Measurements from ENCODE around the gene VWC2L. TPM values are rescaled to one million over a fixed set of nuclear protein-coding genes. Genes with fewer than 3 reads are reported as not detected.

VWC2L gene
- total RNA-seq, 3 donors from 2014 or later, result not detected

DNA sequence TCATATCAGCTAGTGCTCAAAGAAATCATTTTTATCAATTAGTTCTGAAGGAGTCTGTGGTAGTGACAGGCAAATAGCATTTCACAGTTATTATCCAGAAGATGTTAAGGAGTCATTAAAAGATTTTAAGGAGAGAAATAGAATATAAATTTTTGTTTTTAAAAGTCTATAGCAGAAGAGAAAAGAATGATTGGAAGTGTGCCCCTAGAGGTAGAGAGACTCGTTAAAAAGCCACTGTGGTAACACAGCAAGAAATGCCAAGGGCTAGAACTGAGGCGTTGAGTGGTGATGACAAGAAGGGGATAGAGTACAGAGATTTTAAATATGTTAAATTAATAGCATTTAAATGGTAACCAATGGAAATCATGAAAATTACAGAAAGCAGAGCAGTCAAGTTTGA, 78.3 kb downstream of the VWC2L start:
- Mint-ChIP-seq H3K4me3 (no peak overlapping the region), H3K4me1 (ENCODE audit: low read depth) (no peaks in the 10 kb centered on the region), H3K36me3 (ENCODE audit: insufficient read depth) (no peaks in the 10 kb centered on the region), H3K27me3 (ENCODE audit: low read depth) (no peaks in the 10 kb centered on the region), H3K9me3 (peaks cover 3% of the 10 kb centered on the region)
- DNase-seq (no peak), ATAC-seq (no peak)

DNA sequence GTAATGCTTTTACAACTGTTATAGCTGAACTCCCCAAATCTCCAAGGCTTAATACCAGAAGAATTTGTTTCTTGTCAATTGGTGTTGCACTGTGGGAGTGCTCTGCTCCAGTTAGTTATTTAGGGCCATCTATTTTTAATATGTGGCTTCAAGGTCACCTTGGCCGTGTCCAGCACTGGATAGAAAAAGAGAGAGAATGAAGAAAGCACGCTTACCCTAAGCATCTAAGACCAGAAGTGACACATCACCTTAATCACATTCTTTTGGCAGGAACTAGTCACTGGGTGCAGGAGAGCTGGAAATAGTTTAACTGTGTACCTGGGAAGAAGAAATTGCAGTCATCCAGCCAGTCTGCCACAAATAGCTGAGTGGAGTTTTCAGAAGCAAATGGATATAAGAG, 78.8 kb downstream of the VWC2L start:
- Mint-ChIP-seq H3K27me3 (ENCODE audit: low read depth) (no peaks in the 10 kb centered on the region), H3K36me3 (ENCODE audit: insufficient read depth) (no peaks in the 10 kb centered on the region), H3K9me3 (no peaks in the 10 kb centered on the region), H3K4me1 (ENCODE audit: low read depth) (no peaks in the 10 kb centered on the region), H3K4me3 (no peak overlapping the region)
- ATAC-seq (no peak), DNase-seq (no peak)

DNA sequence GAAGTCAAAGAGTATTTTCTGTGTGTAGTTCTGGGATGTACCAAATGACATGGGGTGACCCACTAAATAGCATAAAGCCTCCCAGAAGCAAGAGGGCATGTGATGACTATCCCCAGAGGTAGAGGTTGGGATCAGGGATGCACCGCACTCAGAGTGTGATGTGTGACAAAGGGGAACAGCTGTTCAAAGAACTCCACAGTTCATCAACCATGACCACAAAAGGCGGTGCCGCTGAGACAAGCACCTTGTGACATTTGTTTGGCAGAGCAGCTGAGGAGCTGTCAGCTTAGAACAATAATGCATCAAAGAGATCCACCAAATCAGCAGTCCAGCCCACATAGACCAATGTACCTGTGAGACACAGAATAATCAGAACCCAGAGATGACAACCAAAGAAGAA, 81.3 kb downstream of the VWC2L start:
- no peak overlapping the region for H3K4me3 Mint-ChIP-seq
- no peak for DNase-seq
- ATAC-seq, result no peak

DNA sequence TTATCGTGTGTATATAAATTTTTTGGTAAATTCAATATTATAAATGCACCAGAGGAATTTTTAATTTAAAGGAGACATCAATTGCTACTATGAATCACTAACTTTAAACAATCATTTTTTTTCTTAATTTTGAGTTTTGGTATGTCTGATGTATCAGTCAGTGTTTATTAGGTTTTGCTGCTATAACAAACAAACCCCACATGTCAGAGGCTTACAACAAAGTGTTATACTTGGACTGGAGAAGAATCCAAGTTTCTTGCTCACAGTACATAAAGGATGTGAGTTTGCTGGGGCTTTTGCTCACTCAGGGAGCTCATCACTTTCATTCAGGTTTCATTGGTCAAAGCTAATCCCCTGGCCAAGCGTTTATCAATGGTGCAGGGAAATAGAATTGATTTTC, 81.8 kb downstream of the VWC2L start:
- Mint-ChIP-seq H3K36me3 (ENCODE audit: insufficient read depth) (no peaks in the 10 kb centered on the region), H3K9me3 (no peaks in the 10 kb centered on the region), H3K27me3 (ENCODE audit: low read depth) (no peaks in the 10 kb centered on the region), H3K4me3 (no peak overlapping the region), H3K4me1 (ENCODE audit: low read depth) (no peaks in the 10 kb centered on the region)
- DNase-seq (no peak), ATAC-seq (no peak)

More for the DNA sequence above, 81.3 kb downstream of the VWC2L start:
- H3K4me1 Mint-ChIP-seq (ENCODE audit: low read depth), result no peaks in the 10 kb centered on the region
- H3K27me3 Mint-ChIP-seq (ENCODE audit: low read depth), result no peaks in the 10 kb centered on the region
- H3K36me3 Mint-ChIP-seq (ENCODE audit: insufficient read depth), result no peaks in the 10 kb centered on the region
- no peaks in the 10 kb centered on the region for H3K9me3 Mint-ChIP-seq

DNA sequence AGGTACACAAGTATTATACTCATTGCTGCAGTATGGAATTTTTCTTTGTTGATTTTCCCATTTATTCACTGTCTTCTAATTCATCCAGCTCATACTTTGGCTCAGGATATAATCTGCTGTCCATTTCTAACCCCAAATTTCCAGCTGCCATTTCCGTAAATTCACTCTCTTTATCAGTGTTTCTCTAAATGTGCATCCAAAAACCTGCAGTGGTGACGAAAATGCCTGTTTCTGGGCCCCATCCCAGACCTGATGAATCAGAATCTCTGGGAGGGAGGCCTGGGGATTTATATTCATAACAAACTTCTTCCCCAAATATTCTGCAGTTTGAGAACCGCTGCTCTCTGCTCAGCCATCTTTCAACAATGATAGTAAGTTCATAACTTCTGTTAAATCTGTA, 86.6 kb downstream of the VWC2L start:
- no peaks in the 10 kb centered on the region for H3K27me3 Mint-ChIP-seq (ENCODE audit: low read depth)
- no peaks in the 10 kb centered on the region for H3K9me3 Mint-ChIP-seq
- no peaks in the 10 kb centered on the region for H3K4me1 Mint-ChIP-seq (ENCODE audit: low read depth)
- no peak for DNase-seq
- ATAC-seq, result no peak
- no peak overlapping the region for H3K4me3 Mint-ChIP-seq
- H3K36me3 Mint-ChIP-seq (ENCODE audit: insufficient read depth), result no peaks in the 10 kb centered on the region

DNA sequence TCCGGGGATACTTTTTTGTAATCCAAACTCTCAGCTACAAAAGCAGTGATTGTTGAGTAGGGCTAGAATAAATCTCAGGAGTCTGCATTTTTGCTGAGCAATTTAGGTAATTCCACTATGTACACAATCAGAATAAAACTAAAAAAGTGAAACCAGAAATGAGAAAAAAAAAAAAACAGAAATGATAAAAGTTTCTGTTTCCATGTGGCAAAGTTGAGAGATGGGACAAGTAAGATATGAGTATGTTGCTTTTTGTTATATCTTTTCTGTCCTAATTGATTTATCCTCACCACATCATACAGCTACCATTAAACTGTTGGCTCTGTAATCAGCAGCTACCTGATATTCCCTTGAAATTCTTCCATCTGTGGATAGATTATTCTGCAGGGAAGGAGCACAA, 92.7 kb downstream of the VWC2L start:
- H3K4me1 Mint-ChIP-seq (ENCODE audit: low read depth), result no peaks in the 10 kb centered on the region
- no peaks in the 10 kb centered on the region for H3K9me3 Mint-ChIP-seq
- H3K4me3 Mint-ChIP-seq, result no peak overlapping the region
- no peaks in the 10 kb centered on the region for H3K27me3 Mint-ChIP-seq (ENCODE audit: low read depth)
- H3K36me3 Mint-ChIP-seq (ENCODE audit: insufficient read depth), result no peaks in the 10 kb centered on the region
- DNase-seq (no peak), ATAC-seq (no peak)

DNA sequence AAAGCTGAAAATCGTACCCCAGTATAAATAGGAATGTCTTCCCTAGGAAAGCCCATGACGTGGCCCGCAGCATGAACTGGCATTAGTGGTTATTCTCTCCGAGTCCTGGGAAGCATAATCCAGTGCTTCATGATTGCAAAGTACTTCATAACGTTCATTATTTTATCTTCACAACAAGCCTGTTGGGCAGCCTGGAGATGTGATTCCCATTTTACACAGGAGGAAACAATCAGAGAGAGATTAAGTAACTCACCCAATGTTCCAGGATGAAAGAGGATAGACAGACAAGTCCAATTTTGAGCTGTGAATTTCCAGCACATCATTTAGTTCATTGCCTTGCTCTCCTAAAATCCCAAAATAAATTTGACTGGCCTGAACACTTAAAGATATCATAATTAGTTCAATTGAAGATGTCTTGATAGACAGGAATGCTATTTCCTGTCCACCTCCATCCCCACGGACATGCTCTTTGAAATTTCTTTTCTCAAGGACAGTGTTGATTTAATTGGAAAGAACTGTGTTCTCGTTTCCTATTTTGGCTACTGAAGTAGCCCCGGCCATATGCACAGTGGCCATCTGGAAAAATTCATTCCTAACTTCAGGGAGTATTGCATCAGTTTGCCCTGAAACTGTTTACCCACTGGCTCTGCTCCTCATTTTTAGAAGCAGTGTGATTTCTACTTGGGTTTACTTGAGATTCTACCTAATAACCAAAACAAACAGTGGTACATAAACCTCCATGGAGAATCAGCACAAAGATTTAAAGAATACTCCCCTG, 93.9 kb downstream of the VWC2L start:
- Mint-ChIP-seq H3K27me3 (ENCODE audit: low read depth) (peaks cover 3% of the 10 kb centered on the region), H3K36me3 (ENCODE audit: insufficient read depth) (no peaks in the 10 kb centered on the region), H3K4me1 (ENCODE audit: low read depth) (no peaks in the 10 kb centered on the region), H3K4me3 (no peak overlapping the region), H3K9me3 (no peaks in the 10 kb centered on the region)
- ATAC-seq, result no peak
- no peak for DNase-seq

DNA sequence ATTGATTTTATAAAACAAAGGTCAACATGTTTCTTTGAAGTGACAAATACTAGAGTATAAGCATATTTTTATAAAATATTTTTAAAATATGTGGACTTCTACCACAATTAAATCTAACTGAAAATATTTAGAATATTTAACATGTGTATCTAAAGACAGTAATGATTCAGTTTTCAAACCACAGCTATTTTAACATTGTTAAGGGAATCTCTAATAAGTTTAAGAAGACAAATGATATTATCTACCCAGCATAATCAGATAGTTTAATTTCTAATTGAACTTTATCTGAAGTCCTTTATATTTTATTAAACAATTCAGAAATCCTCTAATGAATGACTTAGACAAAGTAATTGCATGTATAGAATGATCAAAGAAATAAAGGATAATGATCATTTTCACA, 96.2 kb downstream of the VWC2L start:
- DNase-seq (no peak), ATAC-seq (no peak)
- Mint-ChIP-seq H3K4me3 (no peak overlapping the region), H3K4me1 (ENCODE audit: low read depth) (no peaks in the 10 kb centered on the region), H3K36me3 (ENCODE audit: insufficient read depth) (no peaks in the 10 kb centered on the region), H3K27me3 (ENCODE audit: low read depth) (peaks cover 3% of the 10 kb centered on the region), H3K9me3 (no peaks in the 10 kb centered on the region)

DNA sequence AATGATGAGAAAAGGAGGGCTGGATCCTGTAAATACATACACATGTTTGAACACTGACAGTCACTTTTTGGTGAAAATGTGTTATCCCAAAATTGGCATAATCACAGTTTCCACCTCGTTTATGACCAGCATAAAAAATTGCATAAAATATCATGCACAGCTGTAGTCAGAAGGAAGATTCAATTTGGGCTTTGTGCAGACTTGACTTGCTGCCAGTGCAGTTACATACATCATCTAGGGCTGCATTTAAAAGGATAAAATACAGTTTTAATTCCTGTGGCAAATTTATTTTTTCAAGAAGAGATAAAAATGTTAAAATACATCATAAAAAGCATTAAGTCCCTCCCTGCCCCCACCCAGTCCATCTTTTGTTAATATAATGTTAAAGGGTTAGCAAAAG, 103.8 kb downstream of the VWC2L start:
- DNase-seq, result no peak
- Mint-ChIP-seq H3K4me3 (no peak overlapping the region), H3K9me3 (no peaks in the 10 kb centered on the region), H3K4me1 (ENCODE audit: low read depth) (no peaks in the 10 kb centered on the region), H3K36me3 (ENCODE audit: insufficient read depth) (no peaks in the 10 kb centered on the region), H3K27me3 (ENCODE audit: low read depth) (no peaks in the 10 kb centered on the region)
- no peak for ATAC-seq

DNA sequence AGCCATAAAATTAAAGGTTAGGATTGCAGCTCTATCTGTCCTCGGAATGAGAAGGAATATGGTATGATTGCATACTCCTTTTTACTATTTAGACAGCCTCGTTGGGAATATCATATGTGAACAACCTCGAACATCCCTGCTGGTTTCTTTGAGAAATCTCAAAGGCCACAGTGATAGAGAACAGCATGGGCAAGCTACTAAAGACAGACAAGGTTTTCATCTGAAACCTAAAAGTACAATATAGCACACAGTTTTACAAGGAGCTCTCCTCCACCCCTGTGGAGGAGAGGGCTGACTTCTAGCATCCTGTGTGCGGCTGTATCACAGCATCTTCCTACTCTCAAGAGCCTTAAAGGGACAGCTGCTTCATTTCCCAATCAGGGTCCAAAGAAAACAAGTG, 104.3 kb downstream of the VWC2L start:
- Mint-ChIP-seq H3K36me3 (ENCODE audit: insufficient read depth) (no peaks in the 10 kb centered on the region), H3K4me1 (ENCODE audit: low read depth) (no peaks in the 10 kb centered on the region), H3K9me3 (no peaks in the 10 kb centered on the region), H3K4me3 (no peak overlapping the region), H3K27me3 (ENCODE audit: low read depth) (no peaks in the 10 kb centered on the region)
- ATAC-seq, result no peak
- DNase-seq, result no peak

DNA sequence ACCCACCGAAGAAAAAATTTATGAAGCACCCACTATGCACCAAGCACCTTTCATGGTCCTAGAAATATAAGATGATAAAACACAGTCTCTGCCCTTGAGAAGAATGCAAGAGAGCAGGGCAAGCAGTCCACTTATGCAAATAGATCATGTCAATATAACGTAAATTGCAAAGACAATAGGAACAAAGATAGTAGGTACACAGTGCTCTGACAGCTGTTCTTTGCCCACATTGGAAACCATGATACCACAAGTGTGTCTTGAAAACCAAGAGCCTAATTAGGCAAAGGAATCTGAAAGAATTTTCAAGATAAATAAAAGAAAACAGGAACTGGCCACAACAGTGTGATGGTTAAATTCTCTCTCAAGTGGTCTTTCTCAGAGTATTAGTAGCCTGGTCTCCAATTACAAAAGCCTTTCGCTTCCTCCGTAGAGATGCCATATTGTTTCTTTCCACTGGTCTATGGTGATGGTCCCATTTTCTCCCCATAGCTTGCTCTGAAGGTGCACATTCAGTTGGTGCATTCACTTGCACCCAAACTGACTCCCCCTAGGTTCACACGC, 108.5 kb downstream of the VWC2L start:
- no peaks in the 10 kb centered on the region for H3K9me3 Mint-ChIP-seq
- no peaks in the 10 kb centered on the region for H3K36me3 Mint-ChIP-seq (ENCODE audit: insufficient read depth)
- DNase-seq, result no peak
- no peaks in the 10 kb centered on the region for H3K4me1 Mint-ChIP-seq (ENCODE audit: low read depth)
- H3K27me3 Mint-ChIP-seq (ENCODE audit: low read depth), result no peaks in the 10 kb centered on the region
- ATAC-seq, result no peak
- no peak overlapping the region for H3K4me3 Mint-ChIP-seq

DNA sequence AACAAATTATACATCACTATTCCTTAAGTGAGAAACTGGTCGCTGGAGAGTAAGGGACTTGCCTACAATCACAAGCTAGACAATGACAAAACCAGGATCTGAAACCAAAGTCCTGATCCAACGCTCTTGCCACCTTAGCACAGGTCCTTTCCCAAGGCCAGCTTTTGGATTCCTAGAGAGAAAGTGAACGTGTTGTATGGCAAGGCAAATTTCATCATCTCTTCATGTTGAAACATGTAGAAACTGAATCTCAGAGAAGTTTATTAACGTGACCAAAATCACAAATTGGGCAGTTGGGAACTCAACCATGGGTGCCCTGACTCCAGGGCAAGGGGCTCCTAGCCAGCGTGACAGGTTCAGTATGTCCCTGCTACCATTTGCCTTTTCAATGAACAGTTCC, 118.2 kb downstream of the VWC2L start:
- no peaks in the 10 kb centered on the region for H3K4me1 Mint-ChIP-seq (ENCODE audit: low read depth)
- no peaks in the 10 kb centered on the region for H3K9me3 Mint-ChIP-seq
- ATAC-seq (no peak), DNase-seq (no peak)
- H3K4me3 Mint-ChIP-seq, result no peak overlapping the region
- H3K36me3 Mint-ChIP-seq (ENCODE audit: insufficient read depth), result no peaks in the 10 kb centered on the region
- H3K27me3 Mint-ChIP-seq (ENCODE audit: low read depth), result no peaks in the 10 kb centered on the region

DNA sequence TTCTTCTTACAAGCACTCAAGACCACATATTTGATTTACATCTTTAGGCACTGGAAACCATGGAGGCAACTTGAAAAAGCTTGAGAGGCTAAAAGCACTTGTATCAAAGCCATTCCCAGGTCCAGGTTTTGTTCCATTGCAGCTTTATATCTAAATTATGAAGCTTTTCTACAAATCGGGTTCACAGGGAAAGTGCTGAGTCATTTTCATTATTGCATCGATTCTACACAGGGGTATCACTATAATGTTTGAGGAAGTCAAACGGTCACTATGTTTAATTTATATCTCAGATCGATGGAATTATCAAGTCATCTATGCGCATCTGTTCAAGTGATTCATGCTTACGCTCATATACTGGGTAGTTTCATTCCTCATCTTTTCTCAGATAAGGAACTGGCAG, 118.7 kb downstream of the VWC2L start:
- no peaks in the 10 kb centered on the region for H3K27me3 Mint-ChIP-seq (ENCODE audit: low read depth)
- DNase-seq (no peak), ATAC-seq (no peak)
- H3K4me3 Mint-ChIP-seq, result no peak overlapping the region
- H3K4me1 Mint-ChIP-seq (ENCODE audit: low read depth), result no peaks in the 10 kb centered on the region
- no peaks in the 10 kb centered on the region for H3K9me3 Mint-ChIP-seq
- H3K36me3 Mint-ChIP-seq (ENCODE audit: insufficient read depth), result no peaks in the 10 kb centered on the region

DNA sequence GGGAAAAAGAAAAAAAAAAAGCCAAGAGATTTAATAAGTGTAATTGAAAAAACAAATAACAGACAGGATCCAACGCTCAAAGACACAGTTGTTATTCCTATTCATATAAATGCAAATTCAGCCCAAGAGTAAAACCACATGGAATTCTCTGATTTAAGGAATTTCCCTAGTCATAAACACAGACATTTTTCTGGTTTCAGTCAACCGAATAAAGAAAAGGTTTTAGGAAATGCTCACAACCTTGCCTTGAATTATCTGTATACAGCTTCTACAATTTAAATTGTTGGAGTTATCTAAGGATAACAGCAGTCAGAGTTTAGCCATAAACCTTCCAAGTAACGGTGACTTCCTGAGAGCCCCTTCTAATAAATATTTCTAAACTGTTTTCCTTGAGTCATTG, 122.7 kb downstream of the VWC2L start:
- Mint-ChIP-seq H3K4me3 (no peak overlapping the region), H3K9me3 (no peaks in the 10 kb centered on the region), H3K4me1 (ENCODE audit: low read depth) (no peaks in the 10 kb centered on the region), H3K36me3 (ENCODE audit: insufficient read depth) (no peaks in the 10 kb centered on the region), H3K27me3 (ENCODE audit: low read depth) (no peaks in the 10 kb centered on the region)
- DNase-seq (no peak), ATAC-seq (no peak)

DNA sequence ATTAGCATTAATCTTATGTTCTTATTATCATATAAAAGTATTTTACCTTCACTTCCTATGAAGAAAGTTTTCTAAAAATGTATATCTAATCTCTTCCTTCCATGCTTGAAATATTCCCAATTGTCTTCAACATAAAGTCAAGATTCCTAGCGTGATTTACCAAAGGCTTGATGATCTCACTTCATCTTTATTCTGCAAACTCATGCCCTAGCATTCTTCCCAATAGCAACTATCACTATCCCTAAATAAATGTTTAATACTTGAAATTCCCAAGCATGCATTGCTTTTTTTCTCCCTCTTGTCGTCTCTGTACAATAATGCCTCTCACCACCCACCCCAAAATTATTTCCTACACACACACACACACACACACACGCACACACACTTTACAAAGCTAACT, 125.8 kb downstream of the VWC2L start:
- H3K27me3 Mint-ChIP-seq (ENCODE audit: low read depth), result no peaks in the 10 kb centered on the region
- no peak overlapping the region for H3K4me3 Mint-ChIP-seq
- ATAC-seq (no peak), DNase-seq (no peak)
- no peaks in the 10 kb centered on the region for H3K36me3 Mint-ChIP-seq (ENCODE audit: insufficient read depth)
- no peaks in the 10 kb centered on the region for H3K4me1 Mint-ChIP-seq (ENCODE audit: low read depth)
- no peaks in the 10 kb centered on the region for H3K9me3 Mint-ChIP-seq

Data from activated T-cell treated with anti-CD3 and anti-CD28 coated beads, Interleukin-2, amount 50 U/mL, for 4 hours (primary cell).